Measurements from ENCODE around the gene FLYWCH1.

FLYWCH1 gene

GRCh38 chr16:2898831-2899563 lies 12.7 kb upstream of the FLYWCH1 start:
- DNase-seq (ENCODE audit: low read depth) = no peak
- TF ChIP-seq CTCF (IDR thresholded peaks at IDR 0.05; ENCODE audit: control insufficient read depth, insufficient read depth, low read depth, low read length, missing control alignments) = no peak
- no peak overlapping the region for H3K4me3 ChIP-seq (ENCODE audit: control insufficient read depth, low read depth, low read length)

GRCh38 chr16:2899564-2900072 lies 12.1 kb upstream of the FLYWCH1 start:
- no peak for DNase-seq (ENCODE audit: low read depth)
- TF ChIP-seq CTCF (IDR thresholded peaks at IDR 0.05; ENCODE audit: control insufficient read depth, insufficient read depth, low read depth, low read length, missing control alignments) = no peak
- H3K4me3 ChIP-seq (ENCODE audit: control insufficient read depth, low read depth, low read length) = no peak overlapping the region

- no peak for DNase-seq (ENCODE audit: low read depth)
- no peak overlapping the region for H3K4me3 ChIP-seq (ENCODE audit: control insufficient read depth, low read depth, low read length)
- no peak for TF ChIP-seq CTCF (IDR thresholded peaks at IDR 0.05; ENCODE audit: control insufficient read depth, insufficient read depth, low read depth, low read length, missing control alignments)
Measured at GRCh38 chr16:2900526-2901075, 11.1 kb upstream of the FLYWCH1 start.

- DNase-seq (ENCODE audit: low read depth) = no peak
- H3K4me3 ChIP-seq (ENCODE audit: control insufficient read depth, low read depth, low read length) = no peak overlapping the region
- TF ChIP-seq CTCF (IDR thresholded peaks at IDR 0.05; ENCODE audit: control insufficient read depth, insufficient read depth, low read depth, low read length, missing control alignments) = no peak
Measured at GRCh38 chr16:2902337-2903130, 9.2 kb upstream of the FLYWCH1 start.

- H3K4me3 ChIP-seq (ENCODE audit: control insufficient read depth, low read depth, low read length) = peak overlapping the region; percentile 78
- peak; percentile 29 for DNase-seq (ENCODE audit: low read depth)
- peak; percentile 87 for TF ChIP-seq CTCF (IDR thresholded peaks at IDR 0.05; ENCODE audit: control insufficient read depth, insufficient read depth, low read depth, low read length, missing control alignments)
Measured at GRCh38 chr16:2904100-2904921, 7.4 kb upstream of the FLYWCH1 start.

- TF ChIP-seq CTCF (IDR thresholded peaks at IDR 0.05; ENCODE audit: control insufficient read depth, insufficient read depth, low read depth, low read length, missing control alignments) = no peak
- peak overlapping the region; percentile 78 for H3K4me3 ChIP-seq (ENCODE audit: control insufficient read depth, low read depth, low read length)
- DNase-seq (ENCODE audit: low read depth) = no peak
Measured at GRCh38 chr16:2904922-2905240, 6.8 kb upstream of the FLYWCH1 start.
